CD8-positive, alpha-beta memory T cell (primary cell): ENCODE data around the gene ST6GALNAC1. TPM values are rescaled to one million over a fixed set of nuclear protein-coding genes. Genes with fewer than 3 reads are reported as not detected.

ENCODE experiments used
- CTCF ChIA-PET: fragments of 350-600 bp; sonication (Branson Sonifier 250); formaldehyde crosslinking; loops from one replicate; lab custom pipeline; 2021; ENCODE audit warnings: antibody characterized with exemption; lab: Charles Lee
- POLR2A ChIA-PET: fragments of 350-600 bp; sonication (Branson Sonifier 250); formaldehyde crosslinking; loops from one replicate; lab custom pipeline; 2021; ENCODE audit warnings: antibody characterized with exemption; lab: Charles Lee
- DNase-seq, 5 donors: peaks; one replicate each; pipeline versions ENCODE4 v3.0.0 to v3.0.0-alpha.2; 2020 to 2022; ENCODE audit warnings: mixed read lengths in 1 of 5
- H3K27ac ChIP-seq: one replicate; pipeline ENCODE4 v1.7.0; 2013; ENCODE audit warnings: low read depth, mild to moderate bottlenecking, low read length, moderate library complexity
- H3K27me3 ChIP-seq: 2 replicates; pipeline ENCODE4 v1.7.0; 2013; ENCODE audit warnings: low read length, mild to moderate bottlenecking; ENCODE audit not compliant: insufficient read depth, poor library complexity, severe bottlenecking
- H3K36me3 ChIP-seq: 2 replicates; pipeline ENCODE4 v1.7.0; 2013; ENCODE audit warnings: mild to moderate bottlenecking, low read length, moderate library complexity; ENCODE audit not compliant: insufficient read depth
- H3K4me1 ChIP-seq: 2 replicates; pipeline ENCODE4 v1.7.0; 2013; ENCODE audit warnings: mild to moderate bottlenecking, low read length, moderate library complexity; ENCODE audit not compliant: insufficient read depth
- H3K4me3 ChIP-seq: 2 replicates; pipeline ENCODE4 v1.7.0; 2013; ENCODE audit warnings: mild to moderate bottlenecking, low read length
- H3K9me3 ChIP-seq: 2 replicates; pipeline ENCODE4 v1.7.0; 2013; ENCODE audit warnings: mild to moderate bottlenecking, low read length
- H3K27ac Mint-ChIP-seq, 8 donors: one replicate each; pipeline ENCODE4 v1.8.0; 2020 to 2021; ENCODE audit warnings: mixed read lengths in 8 of 8, mild to moderate bottlenecking in 6 of 8, inconsistent platforms in 3 of 8, moderate library complexity in 3 of 8
- H3K27me3 Mint-ChIP-seq, 2 donors: one replicate each; pipeline ENCODE4 v1.8.0; 2020 to 2021; ENCODE audit warnings: mixed read lengths in 2 of 2, mild to moderate bottlenecking in 1 of 2, moderate library complexity in 1 of 2
- H3K36me3 Mint-ChIP-seq, 3 donors: one replicate each; pipeline ENCODE4 v1.8.0; 2020 to 2021; ENCODE audit warnings: mixed read lengths in 3 of 3, inconsistent platforms in 1 of 3, mild to moderate bottlenecking in 1 of 3
- H3K4me1 Mint-ChIP-seq, 3 donors: one replicate each; pipeline ENCODE4 v1.8.0; 2020 to 2021; ENCODE audit warnings: mixed read lengths in 3 of 3, inconsistent platforms in 1 of 3, mild to moderate bottlenecking in 1 of 3
- H3K4me3 Mint-ChIP-seq, 7 donors: one replicate each; pipeline ENCODE4 v1.8.0; 2020 to 2021; ENCODE audit warnings: mixed read lengths in 7 of 7, mild to moderate bottlenecking in 6 of 7, moderate library complexity in 4 of 7, inconsistent platforms in 2 of 7
- H3K9me3 Mint-ChIP-seq, 5 donors: one replicate each; pipeline ENCODE4 v1.8.0; 2020 to 2022; ENCODE audit warnings: mixed read lengths in 5 of 5, mild to moderate bottlenecking in 3 of 5, moderate library complexity in 2 of 5, inconsistent platforms in 1 of 5
- polyA plus RNA-seq: library from polyadenylated mRNA; unstranded; fragments of 300-500 nt; fragmentation: Illumina TruSeq; gene quantifications from one replicate; pipeline ENCODE4 v1.2.3, GENCODE V29; 2021
- total RNA-seq, 2 experiments: library from RNA; stranded (reverse); gene quantifications; one replicate each; pipeline ENCODE4 v1.2.3, GENCODE V29; 2021

Gene ST6GALNAC1
- total and polyA plus RNA-seq, 3 experiments from 2014 or later, result 0.28 to 0.46 TPM; not detected in 1

GRCh38 chr17:76686538-76687297, 43.2 kb upstream of the ST6GALNAC1 start:
- peaks cover 4% of the 10 kb centered on the region for H3K4me1 ChIP-seq
- no peaks in the 10 kb centered on the region for H3K27me3 ChIP-seq
- Mint-ChIP-seq H3K4me3 (no peak overlapping the region), H3K4me1 (peaks cover 6 to 10% (median 9%) of the 10 kb centered on the region in 3 donors), H3K27ac (no peak overlapping the region), H3K36me3 (peaks cover 0 to 18% (median 2%) of the 10 kb centered on the region in 3 donors), H3K9me3 (no peaks in the 10 kb centered on the region), H3K27me3 (no peaks in the 10 kb centered on the region)
- POLR2A ChIA-PET, result no interaction called here
- H3K36me3 ChIP-seq, result no peaks in the 10 kb centered on the region
- DNase-seq, result no peak
- H3K4me3 ChIP-seq, result no peak overlapping the region
- no peaks in the 10 kb centered on the region for H3K9me3 ChIP-seq
- no peak overlapping the region for H3K27ac ChIP-seq
- CTCF ChIA-PET, result interaction anchor here (2.0 kb wide), 1 partner anchor 164 kb away, joined by 7 read pairs; no protein-coding TSS in a partner anchor

DNA sequence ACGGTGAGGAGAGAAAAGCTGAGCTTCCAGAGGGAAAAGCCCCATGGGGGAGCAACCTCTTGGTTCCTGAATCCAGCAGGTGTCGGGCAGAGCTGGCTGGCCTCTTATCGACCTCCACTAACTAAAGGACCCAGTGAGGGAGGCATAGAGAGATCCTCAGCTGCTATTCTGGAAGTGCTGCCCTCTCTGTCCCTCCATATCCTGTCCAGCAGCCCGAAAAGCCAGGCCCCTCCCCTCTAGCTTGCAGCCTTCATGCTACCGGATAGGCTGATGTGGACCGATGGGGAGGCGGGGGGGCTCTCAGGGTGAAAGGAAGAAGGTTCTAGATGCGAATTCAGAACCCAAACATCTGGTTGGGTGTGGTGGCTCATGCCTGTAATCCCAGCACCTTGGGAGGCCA, 42.3 kb upstream of the ST6GALNAC1 start:
- Histone ChIP-seq H3K9me3 (no peaks in the 10 kb centered on the region), H3K27ac (no peak overlapping the region), H3K4me3 (no peak overlapping the region), H3K36me3 (no peaks in the 10 kb centered on the region), H3K27me3 (no peaks in the 10 kb centered on the region), H3K4me1 (peaks cover 13% of the 10 kb centered on the region)
- ChIA-PET POLR2A (no interaction called here), CTCF (interaction anchor here (1.0 to 2.0 kb wide), 2 partner anchors 28 to 163 kb away, joined by 4 to 7 read pairs; no protein-coding TSS in a partner anchor)
- no peak for DNase-seq
- H3K4me3 Mint-ChIP-seq, result no peak overlapping the region
- peaks cover 0 to 22% (median 2%) of the 10 kb centered on the region in 3 donors for H3K36me3 Mint-ChIP-seq
- H3K27me3 Mint-ChIP-seq, result no peaks in the 10 kb centered on the region
- H3K4me1 Mint-ChIP-seq, result peaks cover 15 to 18% (median 18%) of the 10 kb centered on the region in 3 donors
- no peaks in the 10 kb centered on the region for H3K9me3 Mint-ChIP-seq
- no peak overlapping the region for H3K27ac Mint-ChIP-seq

DNA sequence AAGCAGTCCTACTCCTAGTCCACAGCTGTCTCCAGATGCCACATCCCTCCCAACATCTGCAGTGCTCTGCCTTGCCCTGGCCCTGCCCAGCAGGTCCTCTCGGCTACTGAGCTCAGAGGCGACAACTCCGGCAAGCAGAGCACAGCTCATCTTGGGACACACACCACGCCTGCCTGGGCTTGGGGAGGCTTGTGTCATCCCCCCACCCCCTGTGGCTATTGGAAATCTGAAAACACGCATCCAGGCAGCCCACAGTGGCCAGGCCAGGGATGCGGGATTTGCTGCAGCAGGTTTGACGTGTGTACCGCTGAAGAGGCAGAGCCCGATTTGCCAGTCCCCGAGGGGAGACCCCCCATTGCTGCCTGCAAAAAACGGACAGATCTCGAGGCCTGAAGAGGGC, 41.8 kb upstream of the ST6GALNAC1 start:
- H3K4me3 Mint-ChIP-seq, result no peak overlapping the region
- Histone ChIP-seq H3K27ac (no peak overlapping the region), H3K9me3 (no peaks in the 10 kb centered on the region), H3K36me3 (no peaks in the 10 kb centered on the region), H3K27me3 (no peaks in the 10 kb centered on the region), H3K4me1 (peaks cover 13% of the 10 kb centered on the region), H3K4me3 (no peak overlapping the region)
- no peaks in the 10 kb centered on the region for H3K27me3 Mint-ChIP-seq
- DNase-seq, result no peak
- no peak overlapping the region for H3K27ac Mint-ChIP-seq
- POLR2A ChIA-PET, result no interaction called here
- peaks cover 0 to 22% (median 2%) of the 10 kb centered on the region in 3 donors for H3K36me3 Mint-ChIP-seq
- CTCF ChIA-PET, result interaction anchor here (0.9 to 2.0 kb wide), 3 partner anchors 28 to 371 kb away, joined by 3 to 7 read pairs (median 4); no protein-coding TSS in a partner anchor
- no peaks in the 10 kb centered on the region for H3K9me3 Mint-ChIP-seq
- H3K4me1 Mint-ChIP-seq, result peaks cover 15 to 18% (median 18%) of the 10 kb centered on the region in 3 donors

DNA sequence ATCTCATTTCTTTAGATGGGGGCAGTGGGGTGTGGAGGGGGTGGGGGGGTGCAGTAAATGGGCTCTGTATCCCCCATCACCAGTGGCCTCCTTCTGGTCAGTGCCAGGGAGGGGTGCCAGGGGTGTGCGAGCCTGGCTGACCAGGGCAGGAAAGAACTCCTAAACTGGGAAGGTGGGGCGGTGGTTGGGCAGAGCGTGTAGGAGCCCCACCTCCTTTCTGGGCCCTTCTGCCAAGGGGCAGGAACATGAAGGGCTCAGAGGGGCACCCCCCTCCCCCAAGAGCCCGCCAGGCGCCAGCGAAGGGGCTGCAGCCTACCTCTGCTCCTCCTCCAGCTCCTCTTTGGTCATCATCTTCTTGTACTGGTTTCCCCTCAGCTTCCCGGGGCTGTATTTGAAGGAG, 41.2 kb upstream of the ST6GALNAC1 start:
- ChIA-PET CTCF (interaction anchor here (0.9 to 2.0 kb wide), 3 partner anchors 29 to 372 kb away, joined by 3 to 7 read pairs (median 4); no protein-coding TSS in a partner anchor), POLR2A (no interaction called here)
- Histone ChIP-seq H3K27ac (no peak overlapping the region), H3K9me3 (no peaks in the 10 kb centered on the region), H3K4me3 (no peak overlapping the region), H3K4me1 (peaks cover 13% of the 10 kb centered on the region), H3K36me3 (no peaks in the 10 kb centered on the region), H3K27me3 (no peaks in the 10 kb centered on the region)
- H3K27ac Mint-ChIP-seq, result no peak overlapping the region
- H3K36me3 Mint-ChIP-seq, result peaks cover 0 to 22% (median 2%) of the 10 kb centered on the region in 3 donors
- peaks cover 15 to 18% (median 18%) of the 10 kb centered on the region in 3 donors for H3K4me1 Mint-ChIP-seq
- no peak for DNase-seq
- no peaks in the 10 kb centered on the region for H3K9me3 Mint-ChIP-seq
- no peaks in the 10 kb centered on the region for H3K27me3 Mint-ChIP-seq
- H3K4me3 Mint-ChIP-seq, result no peak overlapping the region

GRCh38 chr17:76683921-76684745, 40.6 kb upstream of the ST6GALNAC1 start:
- Mint-ChIP-seq H3K4me3 (no peak overlapping the region), H3K27ac (no peak overlapping the region), H3K4me1 (peaks cover 15 to 18% (median 18%) of the 10 kb centered on the region in 3 donors), H3K9me3 (no peaks in the 10 kb centered on the region), H3K27me3 (no peaks in the 10 kb centered on the region), H3K36me3 (peaks cover 0 to 20% (median 2%) of the 10 kb centered on the region in 3 donors)
- CTCF ChIA-PET, result interaction anchor here (0.9 to 4.0 kb wide), 3 partner anchors 60 to 372 kb away, joined by 3 to 23 read pairs (median 3); no protein-coding TSS in a partner anchor
- H3K36me3 ChIP-seq, result no peaks in the 10 kb centered on the region
- no peak overlapping the region for H3K27ac ChIP-seq
- no peak overlapping the region for H3K4me3 ChIP-seq
- H3K9me3 ChIP-seq, result no peaks in the 10 kb centered on the region
- H3K27me3 ChIP-seq, result no peaks in the 10 kb centered on the region
- H3K4me1 ChIP-seq, result peaks cover 16% of the 10 kb centered on the region
- DNase-seq, result no peak
- POLR2A ChIA-PET, result no interaction called here

DNA sequence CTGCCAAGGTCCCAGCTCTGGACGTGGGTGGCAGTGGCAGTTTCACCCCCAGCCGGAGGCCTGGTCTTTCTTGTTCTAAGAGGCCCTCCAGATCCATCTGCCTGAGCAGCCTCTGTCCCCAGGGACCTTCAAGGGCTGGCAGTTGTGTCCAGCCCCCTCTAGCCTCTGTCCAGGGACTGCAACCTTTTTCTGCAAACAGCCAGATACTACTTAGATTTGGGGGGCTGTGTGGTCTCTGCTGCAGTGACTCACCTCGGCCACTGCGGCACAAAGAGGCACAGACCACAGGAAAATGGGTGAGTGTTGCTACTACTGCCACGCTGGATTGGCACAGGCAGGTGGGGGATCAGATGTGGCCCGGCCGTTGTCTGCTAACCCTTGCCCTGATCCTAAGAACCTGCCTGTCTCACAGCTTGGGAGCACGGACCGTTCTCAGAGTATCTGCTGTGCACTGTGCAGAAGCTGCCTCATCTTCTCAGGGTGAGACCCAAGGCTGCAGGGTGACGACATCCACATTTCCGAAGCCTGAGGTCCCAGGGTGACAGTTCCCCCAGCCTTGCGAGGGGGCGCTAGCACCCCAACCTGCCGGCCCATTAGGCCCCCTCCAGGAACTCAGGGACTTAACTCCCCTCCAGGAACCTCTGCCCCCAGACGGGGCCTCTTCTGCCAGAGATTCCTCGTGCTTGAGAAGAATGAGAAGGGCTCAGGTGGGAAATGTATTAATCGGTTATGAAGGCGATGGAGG, 39.6 kb upstream of the ST6GALNAC1 start:
- Mint-ChIP-seq H3K27ac (no peak overlapping the region), H3K4me1 (peaks cover 15 to 18% (median 18%) of the 10 kb centered on the region in 3 donors), H3K27me3 (no peaks in the 10 kb centered on the region), H3K4me3 (peak overlapping the region in 1 of 7 donors; percentile 44), H3K36me3 (peaks cover 0 to 18% (median 2%) of the 10 kb centered on the region in 3 donors), H3K9me3 (no peaks in the 10 kb centered on the region)
- CTCF ChIA-PET, result interaction anchor here (1.5 to 4.0 kb wide), 3 partner anchors 29 to 126 kb away, joined by 3 to 26 read pairs (median 23); partner anchors contain the start of gene MXRA7
- no peaks in the 10 kb centered on the region for H3K9me3 ChIP-seq
- no peak overlapping the region for H3K27ac ChIP-seq
- POLR2A ChIA-PET, result no interaction called here
- DNase-seq, result no peak
- H3K4me1 ChIP-seq, result peaks cover 25% of the 10 kb centered on the region
- H3K27me3 ChIP-seq, result no peaks in the 10 kb centered on the region
- no peaks in the 10 kb centered on the region for H3K36me3 ChIP-seq
- no peak overlapping the region for H3K4me3 ChIP-seq

- ChIA-PET CTCF (interaction anchor here (1.0 to 4.0 kb wide), 21 partner anchors 10 to 238 kb away, joined by 3 to 26 read pairs (median 4); partner anchors contain the start of genes MXRA7 and ST6GALNAC2), POLR2A (interaction anchor here (1.4 to 2.0 kb wide), 2 partner anchors 11 to 59 kb away, joined by 3 to 11 read pairs; no protein-coding TSS in a partner anchor)
- Histone ChIP-seq H3K27ac (no peak overlapping the region), H3K27me3 (no peaks in the 10 kb centered on the region), H3K4me1 (peaks cover 33% of the 10 kb centered on the region), H3K4me3 (no peak overlapping the region), H3K36me3 (no peaks in the 10 kb centered on the region), H3K9me3 (no peaks in the 10 kb centered on the region)
- Mint-ChIP-seq H3K27me3 (no peaks in the 10 kb centered on the region), H3K4me3 (peak overlapping the region in 4 of 7 donors; percentile 22 to 79 (median 48)), H3K27ac (peak overlapping the region in 7 of 8 donors; percentile 28 to 89 (median 56)), H3K36me3 (peaks cover 0 to 15% (median 2%) of the 10 kb centered on the region in 3 donors), H3K9me3 (no peaks in the 10 kb centered on the region), H3K4me1 (peaks cover 15 to 18% (median 18%) of the 10 kb centered on the region in 3 donors)
- DNase-seq, result no peak
These were observed 38.7 kb upstream of the ST6GALNAC1 start for GRCh38 chr17:76682296-76682695.
